HG02623 (cell line): ENCODE measurements around the gene C10orf71.

Experiments used
- ATAC-seq: cut with Tn5 transposase; IDR thresholded peaks from one replicate; pipeline ENCODE4 v1.9.1; 2021; ENCODE audit warnings: moderate library complexity; ENCODE audit not compliant: unreplicated experiment

Gene C10orf71

DNA sequence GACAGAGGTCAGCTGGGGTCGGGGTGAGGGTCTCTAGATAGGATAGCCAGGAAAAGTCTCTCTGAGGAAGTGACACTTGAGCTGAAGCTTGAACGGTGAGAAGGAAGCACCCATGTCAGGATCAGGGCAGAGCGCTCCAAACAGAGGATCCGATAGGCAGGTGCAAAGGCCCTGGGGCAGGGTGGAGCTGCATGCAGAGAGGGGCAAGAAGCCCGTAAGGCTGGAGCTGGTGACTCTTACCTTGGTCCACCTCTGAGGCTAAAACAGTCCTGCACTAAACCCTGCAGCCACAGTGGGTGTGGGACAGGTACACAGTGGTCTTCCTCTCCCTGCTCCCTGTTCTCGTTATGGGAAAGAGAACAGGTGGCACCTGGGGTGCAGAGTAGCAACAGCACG, 5.8 kb upstream of the C10orf71 start:
- ATAC-seq, result no peak

DNA sequence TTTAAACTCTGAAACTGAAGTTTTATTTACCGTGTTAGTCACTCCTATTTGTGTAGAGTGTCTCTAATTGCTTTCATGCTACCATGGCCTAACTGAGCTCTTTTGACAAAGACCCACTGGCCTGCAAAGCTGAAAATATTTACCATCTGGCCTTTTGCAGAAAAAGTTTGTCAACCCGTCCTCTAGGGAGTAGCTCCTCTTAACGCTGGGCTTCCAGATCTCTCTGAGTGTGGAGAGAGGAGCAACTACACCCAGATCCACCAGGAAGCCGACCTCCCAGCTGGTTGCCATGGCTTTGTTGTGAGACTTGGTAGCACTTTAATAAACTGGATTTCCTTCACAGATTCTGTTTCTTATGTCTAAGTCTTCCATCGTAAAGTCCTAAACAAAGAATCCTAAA, 4.2 kb upstream of the C10orf71 start:
- no peak for ATAC-seq

GRCh38 chr10:49295297-49295696, 3.7 kb upstream of the C10orf71 start:
- no peak for ATAC-seq

DNA sequence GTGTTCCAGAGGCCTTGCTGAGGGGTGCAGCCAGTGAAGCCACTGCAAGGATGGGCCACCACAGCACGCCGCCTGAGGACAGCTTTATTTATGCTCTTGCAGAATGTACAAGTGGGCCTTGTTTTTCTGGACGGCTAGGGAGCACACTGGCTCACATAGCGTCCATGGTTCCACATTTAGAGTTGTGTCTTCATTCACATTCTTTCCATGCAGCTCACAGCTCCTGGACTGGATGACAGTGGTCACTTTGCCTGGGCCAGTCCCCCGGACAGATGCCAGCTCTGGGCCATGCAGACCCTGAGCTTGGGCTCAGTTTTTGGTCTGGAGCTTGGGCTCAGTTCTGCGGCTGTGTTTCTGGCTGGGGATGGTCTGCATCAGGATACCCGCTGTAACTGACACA, 2.6 kb upstream of the C10orf71 start:
- ATAC-seq, result no peak

DNA sequence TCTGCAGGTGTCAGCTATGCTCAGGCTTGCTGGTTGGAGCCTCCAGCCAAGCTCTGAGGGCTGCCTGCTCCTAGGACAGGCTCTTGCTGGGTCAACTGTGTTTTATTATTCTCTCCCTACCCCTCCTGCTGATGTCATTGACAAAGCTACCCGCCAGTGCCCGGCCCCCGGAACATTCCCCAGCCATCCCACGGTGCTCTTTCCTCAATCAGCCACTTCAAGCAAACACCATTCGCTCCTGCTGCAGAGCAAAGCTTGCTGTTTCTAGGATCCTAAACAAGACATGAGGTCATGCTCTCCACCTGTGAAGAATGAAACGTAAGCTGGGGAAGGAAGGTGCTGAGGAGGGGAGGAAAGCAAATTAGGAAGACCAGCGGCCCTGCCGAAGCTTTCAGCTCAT, 2.1 kb upstream of the C10orf71 start:
- no peak for ATAC-seq

- no peak for ATAC-seq
Measured at GRCh38 chr10:49297818-49298670, 926 bp upstream of the C10orf71 start.

GRCh38 chr10:49298671-49298982, 343 bp upstream of the C10orf71 start:
- ATAC-seq, result no peak

DNA sequence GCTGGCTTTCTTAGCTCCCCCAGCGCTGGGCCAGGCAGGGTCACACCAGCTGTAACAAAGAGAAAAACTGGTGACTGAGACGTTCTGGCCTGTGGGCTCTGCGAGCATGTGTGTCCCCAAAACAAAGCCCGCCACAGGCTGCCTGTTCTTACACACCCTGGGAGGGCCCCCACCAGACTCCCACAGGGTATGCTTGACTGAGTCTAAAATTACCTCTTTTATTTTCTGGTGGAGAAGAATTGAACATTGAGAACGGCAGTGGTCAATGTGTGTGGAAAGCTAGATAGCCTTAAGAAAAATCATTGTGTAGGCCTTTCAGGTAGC, 808 bp downstream of the C10orf71 start:
- ATAC-seq, result peak; percentile 50

GRCh38 chr10:49300140-49300974, 1.4 kb downstream of the C10orf71 start:
- ATAC-seq, result peak; percentile 51

GRCh38 chr10:49301302-49301701, 2.3 kb downstream of the C10orf71 start:
- ATAC-seq, result no peak

DNA sequence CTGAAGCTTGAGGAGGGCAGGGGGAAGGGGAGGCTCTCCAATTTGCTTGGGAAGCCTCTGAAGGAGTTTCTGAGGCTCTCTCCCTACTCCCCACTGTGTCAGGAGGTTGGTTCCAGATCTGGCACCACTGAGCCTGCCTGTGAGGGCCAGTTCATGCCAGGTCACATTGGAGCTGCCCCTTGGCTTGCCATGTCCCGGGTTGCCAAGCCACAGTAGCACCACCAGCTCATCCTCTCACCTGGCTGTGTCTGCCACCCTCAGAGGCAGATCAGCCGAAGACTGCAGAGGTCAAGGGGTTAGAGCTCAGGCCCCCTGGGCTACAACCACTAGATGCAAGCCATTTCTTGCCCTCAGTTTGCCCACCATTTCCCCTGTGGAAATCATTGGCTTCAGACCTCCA, 3.1 kb downstream of the C10orf71 start:
- ATAC-seq, result no peak

- ATAC-seq, result no peak
Measured at GRCh38 chr10:49303711-49304110, 4.7 kb downstream of the C10orf71 start.

- ATAC-seq, result no peak
Measured at GRCh38 chr10:49304137-49304536, 5.2 kb downstream of the C10orf71 start.

- no peak for ATAC-seq
Measured at GRCh38 chr10:49307921-49308320, 9.0 kb downstream of the C10orf71 start.

DNA sequence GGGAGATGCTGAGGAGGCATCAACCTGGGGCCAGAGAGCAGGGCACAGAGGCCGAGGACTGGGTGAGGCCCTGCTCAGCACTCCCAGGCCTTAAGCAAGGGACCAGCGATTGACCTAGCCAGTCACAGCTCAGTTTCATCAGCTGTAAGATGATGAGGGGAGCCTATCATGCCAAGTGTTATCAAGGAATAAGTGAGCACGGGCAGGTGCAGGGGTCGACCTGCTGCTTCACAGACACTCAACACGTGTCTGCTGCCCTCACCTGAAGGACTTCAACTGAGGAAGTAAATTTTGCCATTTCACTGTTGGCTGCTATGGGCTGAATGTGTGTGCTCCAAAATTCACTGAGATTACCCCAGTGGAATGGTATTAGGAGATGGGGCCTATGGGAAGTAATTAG, 9.9 kb downstream of the C10orf71 start:
- no peak for ATAC-seq

GRCh38 chr10:49309691-49310411, 10.9 kb downstream of the C10orf71 start:
- ATAC-seq, result no peak

DNA sequence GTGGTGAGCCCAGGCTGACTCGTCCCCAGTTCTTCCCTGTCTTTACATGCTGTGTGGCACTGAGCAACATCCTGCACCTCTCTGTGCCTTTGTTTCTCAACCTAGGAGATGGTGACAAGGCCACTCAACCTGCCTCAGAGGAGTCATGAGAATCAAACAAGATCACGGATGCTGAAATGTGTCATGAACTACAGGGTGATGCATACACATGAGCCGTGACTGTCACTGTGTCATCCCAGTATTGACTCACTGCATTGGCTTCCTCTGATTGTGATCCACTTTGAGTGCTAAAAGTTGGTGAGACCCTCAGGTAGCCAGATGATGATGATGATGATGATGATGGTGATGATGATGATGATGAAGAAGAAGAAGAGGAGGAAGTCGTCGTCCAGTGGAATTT, 11.5 kb downstream of the C10orf71 start:
- no peak for ATAC-seq

GRCh38 chr10:49310901-49311554, 12.1 kb downstream of the C10orf71 start:
- no peak for ATAC-seq

DNA sequence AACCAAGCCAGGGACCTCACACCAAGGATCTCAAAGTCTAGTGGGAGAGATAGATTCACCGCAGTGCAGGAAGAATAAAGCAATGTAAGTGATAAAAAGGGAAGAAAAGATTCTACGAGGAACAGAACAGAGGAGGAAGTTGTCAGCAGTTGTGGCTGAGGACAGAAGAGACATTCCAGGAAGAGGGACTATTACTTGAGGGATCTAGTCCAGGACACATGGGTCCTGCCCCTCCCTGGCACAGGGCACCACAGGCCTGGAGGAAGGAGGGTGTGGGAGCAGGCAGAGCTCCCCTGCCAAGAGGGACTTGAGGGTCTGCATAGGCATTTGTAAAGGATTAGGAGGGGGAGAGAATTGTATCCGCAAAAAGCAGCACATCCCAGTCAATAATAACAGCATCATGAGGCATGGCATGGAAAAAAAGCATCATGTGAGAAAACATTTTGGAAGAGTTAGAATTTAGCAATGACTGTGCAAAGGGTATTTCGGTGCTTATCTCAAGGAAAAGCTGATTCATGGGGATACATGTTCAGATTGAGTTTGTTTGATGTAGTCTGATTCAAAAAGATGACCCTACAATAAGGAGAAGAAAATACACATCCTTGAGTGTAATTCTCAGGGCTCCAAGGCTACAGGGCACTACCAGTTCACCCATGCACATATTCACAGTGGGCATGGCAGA, 12.7 kb downstream of the C10orf71 start:
- no peak for ATAC-seq

DNA sequence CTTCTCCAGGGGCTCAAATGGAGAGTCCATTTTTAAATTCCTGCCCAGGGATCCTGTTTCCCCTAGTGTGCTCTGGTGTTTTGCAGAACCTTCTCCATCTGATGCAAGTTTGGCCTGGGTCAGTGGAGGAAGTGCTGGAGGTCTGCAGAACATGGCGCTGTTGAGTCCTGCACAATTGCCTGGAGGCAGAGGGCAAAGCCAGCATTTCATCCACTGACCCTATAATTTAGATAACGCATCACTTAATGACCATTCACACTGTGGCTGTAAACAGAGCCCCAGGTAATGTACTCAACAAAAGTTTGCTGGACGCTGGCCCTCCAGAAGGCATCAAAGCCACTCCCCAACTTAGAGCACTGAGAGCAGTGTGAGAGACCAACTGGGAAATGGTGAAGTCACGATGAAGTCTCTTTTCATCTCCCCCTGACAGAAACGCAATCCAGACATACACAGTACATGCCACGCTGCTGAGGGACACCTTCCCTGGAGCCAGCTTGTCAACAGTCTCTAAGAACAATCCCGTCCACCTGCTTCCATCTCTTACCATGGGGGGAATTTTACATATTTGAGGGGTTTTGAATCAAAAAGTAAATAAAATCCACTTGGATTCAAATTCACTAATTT, 13.4 kb downstream of the C10orf71 start:
- ATAC-seq, result no peak
